Erythroblast (primary cell): ENCODE measurements around the gene TTLL8.

Source experiments
- DNase-seq, 2 experiments: peaks; one replicate each; lab custom pipeline; 2025; lab: John Stamatoyannopoulos, UW
- GATA1 ChIP-seq: IDR thresholded peaks from 2 replicates; pipeline ENCODE4 v1.6.1; 2011; ENCODE audit warnings: low read depth, mild to moderate bottlenecking, control low read depth, low read length, moderate library complexity
- POLR2A ChIP-seq: IDR thresholded peaks from 2 replicates; pipeline ENCODE4 v1.6.1; 2011; ENCODE audit warnings: mild to moderate bottlenecking, low read length

Gene TTLL8

DNA sequence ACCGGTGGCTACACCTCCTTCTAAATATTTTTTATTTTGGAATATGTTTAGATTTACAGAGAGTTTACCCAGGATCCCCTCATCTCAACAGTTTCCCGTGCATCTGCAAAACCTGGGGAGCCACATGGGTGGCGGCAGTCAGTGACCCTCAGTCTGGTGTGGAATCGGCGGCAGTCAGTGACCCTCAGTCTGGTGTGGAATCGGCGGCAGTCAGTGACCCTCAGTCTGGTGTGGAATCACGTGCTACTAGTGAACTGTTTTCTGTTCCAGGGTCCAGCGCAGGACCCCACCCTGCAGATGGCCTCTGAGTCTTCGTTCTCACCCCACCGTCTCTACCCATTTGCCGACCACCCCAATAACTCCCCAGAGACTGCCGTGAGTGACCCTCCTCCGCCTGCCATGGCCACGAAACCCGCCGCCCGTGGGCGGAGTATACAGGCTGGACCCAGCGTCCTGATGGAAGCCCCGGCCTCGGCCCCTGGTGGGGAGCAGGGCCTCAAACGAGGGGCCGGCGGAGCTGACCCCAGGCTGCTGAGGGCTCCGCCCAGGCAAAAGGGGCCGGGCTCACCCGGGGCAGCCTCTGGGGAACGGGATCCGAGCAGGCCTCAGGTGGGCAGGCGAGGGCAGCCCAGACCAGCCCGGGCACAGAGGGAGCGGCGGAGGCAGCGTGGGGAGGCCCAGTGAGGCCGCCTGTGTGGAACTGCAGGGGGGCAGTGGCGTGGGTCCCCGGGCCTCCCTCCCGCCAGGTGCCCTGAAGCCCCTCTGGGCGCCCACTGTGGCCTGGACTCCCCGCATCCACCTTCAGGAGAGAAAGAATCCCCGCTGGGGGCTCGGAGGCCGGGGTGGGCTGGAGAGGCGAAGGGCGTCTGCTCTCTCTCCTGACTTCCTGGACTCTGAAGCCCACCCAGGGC, 48.1 kb downstream of the TTLL8 start:
- TF ChIP-seq POLR2A: no peak
- TF ChIP-seq GATA1: no peak
- no peak for DNase-seq

DNA sequence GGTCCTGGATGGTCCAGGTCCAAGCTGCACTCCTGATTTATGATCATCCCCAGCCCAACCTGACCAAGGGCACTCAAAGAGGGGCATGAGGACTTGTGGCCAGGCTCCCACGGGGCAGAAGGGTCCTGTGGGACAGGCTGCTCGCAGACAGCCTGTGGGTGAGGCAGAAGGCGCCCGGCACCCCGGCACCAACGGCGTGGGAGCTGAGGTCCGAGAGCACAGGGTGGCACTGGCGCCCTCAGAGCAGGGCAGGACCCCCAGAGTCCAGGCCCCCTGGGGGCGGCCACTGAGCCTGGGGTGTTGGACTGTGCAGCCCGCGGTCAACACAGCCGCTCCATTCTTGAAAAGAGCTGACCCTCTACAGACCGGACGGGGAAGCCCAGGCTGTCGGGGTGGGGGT, 48.8 kb downstream of the TTLL8 start:
- TF ChIP-seq POLR2A (no peak), GATA1 (no peak)
- no peak for DNase-seq

DNA sequence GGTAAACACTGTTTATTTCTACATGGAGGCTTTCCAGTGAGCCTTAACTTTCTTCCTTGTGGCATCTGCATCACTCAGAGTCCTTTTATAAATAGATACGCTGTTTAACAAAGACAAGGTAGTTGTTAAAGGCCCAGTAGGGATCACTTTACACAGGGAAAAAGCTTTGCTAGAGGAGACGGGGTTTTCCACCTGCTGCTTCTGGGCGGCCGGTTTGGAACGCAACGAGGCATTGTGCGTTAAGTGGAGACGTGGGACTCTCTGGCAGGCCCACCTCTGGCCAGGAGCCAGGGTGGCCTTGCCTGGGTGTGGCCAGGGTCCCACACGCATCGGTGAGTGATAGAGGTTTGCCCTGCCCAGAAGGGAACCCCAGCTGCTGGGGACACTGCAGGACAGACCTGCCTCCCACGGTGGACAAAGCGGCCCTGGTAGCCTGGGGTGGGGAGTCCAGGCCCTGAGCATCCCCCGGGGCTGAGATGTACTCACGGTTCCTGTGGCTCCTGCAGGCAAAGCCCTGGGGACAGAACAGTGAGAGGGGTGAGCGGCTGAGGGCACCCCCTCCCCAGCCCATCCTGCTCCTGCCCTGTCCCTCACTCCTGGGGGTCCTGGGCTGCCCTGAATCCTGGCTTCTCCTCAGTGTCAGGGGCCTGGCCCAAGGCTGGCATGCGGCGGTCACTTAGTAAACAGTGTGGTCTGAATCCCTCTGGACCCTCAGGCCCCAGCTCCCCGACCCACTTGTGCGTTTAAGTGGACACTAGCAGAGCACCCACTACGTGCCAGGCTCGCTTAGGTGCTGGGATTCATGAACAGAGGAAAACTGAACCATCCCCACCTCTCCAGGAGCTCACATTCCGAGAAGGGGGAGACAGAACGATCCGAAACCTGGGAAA, 49.7 kb downstream of the TTLL8 start:
- no peak for DNase-seq
- TF ChIP-seq POLR2A: no peak
- no peak for TF ChIP-seq GATA1

DNA sequence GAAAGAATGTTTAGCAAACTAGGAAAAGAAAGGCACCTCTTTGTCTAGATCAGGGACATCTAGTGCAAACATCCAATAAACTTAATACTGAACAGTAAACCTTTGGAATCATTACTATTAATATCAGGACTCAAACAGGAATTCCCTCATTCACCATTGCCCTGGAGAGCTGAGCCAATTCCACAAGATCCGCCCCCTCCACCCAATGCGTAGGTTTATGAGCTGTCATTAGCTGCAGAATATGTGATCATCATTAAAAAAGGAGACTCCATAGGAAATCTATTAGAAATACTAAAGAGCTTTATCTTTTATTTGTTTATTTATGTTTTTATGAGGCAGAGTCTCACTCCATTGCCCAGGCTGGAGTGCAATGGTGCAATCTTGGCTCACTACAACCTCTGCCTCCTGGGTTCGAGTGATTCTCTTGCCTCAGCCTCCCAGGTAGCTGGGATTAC, 51.0 kb downstream of the TTLL8 start:
- no peak for TF ChIP-seq GATA1
- TF ChIP-seq POLR2A: no peak
- no peak for DNase-seq

DNA sequence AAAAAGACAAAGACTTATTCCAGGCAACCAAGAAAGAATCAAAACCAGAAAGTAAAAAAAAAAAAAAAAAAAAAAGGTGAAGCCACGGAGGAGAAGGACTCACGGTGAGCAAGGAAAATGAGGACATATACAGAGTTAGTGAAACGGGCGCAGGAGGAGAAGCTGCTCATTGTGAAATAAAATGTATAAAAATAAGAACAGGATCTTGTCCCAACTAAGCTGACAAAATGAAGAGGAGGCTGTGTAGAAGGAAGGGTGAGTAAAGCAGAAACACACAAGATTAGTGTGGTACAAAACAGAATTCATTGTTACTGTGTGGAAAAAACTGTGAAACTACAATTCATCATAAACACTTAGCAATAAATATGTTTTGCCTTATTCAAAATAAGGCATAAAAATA, 53.2 kb downstream of the TTLL8 start:
- TF ChIP-seq GATA1 (no peak), POLR2A (no peak)
- no peak for DNase-seq

DNA sequence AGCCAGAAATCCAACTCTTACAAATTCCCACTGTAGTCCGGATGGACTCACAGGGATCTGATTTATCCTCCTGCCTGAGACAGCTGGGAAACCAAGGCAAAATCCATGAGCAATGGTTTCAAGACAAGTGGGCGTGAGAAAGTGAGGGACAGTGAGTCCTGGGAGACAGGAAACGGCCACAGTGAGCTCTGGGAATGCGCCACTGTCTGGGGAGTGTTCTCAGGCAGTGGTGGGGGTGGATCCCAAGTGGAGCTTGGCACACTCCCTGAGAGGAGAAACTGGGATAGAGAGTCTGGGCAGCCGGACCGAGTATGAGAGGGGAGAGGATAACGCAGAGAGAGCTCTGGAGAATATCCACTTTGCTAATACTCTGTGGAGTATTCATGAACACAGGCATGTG, 55.3 kb downstream of the TTLL8 start:
- TF ChIP-seq GATA1: no peak
- no peak for TF ChIP-seq POLR2A
- no peak for DNase-seq

DNA sequence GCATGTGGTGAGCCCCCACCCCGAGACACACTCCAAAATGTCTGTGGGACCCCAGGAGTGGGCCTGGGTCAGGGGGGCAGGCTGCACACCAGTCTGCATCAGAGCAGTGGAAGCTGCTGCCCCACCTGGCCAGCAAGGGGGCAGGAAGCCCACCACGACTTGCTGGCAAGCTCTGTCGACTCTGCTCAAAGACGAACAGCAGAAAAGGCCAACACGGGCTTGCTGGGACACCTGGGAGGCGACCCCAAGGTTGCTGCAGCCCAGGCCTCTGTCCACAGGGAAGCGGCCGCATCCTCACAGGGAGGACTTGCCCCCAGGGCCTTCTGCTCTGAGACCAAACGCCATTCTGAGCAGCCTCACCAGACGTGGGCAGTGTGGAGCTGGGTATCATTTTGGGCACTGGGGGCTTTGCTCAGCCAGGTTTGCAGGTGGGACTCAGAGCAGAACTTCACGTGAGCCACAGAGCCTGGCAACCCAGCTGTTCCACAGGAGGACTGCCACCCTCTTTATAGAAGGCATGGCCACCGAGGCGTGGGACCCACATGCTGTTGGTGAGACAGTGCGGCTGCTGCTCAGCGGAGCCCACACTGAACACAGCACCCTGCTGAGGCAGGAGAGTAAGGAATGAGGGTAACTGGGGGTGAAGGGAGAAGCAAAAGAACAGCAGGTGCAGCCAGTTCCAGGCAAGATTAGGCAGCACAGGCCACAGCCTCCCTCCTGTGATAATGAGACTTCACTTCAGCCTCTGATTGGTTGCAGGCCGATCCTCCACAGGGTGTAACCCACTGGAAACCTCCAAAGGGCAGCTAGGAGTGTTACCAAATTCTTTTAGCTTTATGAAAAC, 56.5 kb downstream of the TTLL8 start:
- peak; percentile 68 for TF ChIP-seq GATA1
- no peak for TF ChIP-seq POLR2A
- DNase-seq: peak; percentile 77 to 87

DNA sequence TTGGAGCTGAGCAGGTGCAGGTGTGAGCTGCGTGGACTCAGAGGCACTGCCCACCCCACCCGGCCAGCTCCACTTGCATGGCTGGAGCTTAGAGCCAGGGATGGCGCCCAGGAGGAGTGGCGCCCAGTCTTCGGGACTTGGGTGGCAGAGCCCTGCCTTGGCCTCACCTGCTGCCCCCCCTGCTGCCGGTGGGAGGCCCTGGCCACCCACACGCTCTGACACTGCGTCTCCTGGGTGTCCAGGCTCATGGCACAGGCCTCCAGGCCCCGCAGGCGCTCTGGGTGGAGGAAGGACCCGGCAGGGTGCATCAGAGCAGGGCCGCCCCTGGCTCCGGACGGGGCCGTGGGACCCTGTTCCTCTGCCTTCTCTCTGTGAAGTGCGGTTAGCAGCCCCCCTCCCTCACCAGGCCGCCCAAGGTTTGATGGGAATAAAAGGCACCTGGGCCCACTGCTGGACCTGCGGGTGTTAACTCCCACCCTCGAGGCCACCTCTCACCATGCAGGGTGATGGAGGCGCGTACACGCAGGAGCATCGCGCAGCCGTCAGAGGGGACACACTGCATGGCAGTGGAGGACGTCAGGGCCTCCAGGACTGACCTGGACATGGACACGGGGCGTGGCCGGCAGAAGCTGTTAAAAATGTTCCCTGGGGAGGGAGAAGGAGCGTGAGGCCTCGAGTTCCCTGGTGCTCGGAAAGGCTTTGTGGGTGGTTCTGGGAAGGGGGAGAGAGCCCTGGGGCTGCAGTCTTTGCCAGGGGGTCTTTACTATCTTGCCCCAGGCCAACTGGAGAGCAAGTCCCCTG, 57.3 kb downstream of the TTLL8 start:
- DNase-seq: no peak
- TF ChIP-seq POLR2A (no peak), GATA1 (no peak)

DNA sequence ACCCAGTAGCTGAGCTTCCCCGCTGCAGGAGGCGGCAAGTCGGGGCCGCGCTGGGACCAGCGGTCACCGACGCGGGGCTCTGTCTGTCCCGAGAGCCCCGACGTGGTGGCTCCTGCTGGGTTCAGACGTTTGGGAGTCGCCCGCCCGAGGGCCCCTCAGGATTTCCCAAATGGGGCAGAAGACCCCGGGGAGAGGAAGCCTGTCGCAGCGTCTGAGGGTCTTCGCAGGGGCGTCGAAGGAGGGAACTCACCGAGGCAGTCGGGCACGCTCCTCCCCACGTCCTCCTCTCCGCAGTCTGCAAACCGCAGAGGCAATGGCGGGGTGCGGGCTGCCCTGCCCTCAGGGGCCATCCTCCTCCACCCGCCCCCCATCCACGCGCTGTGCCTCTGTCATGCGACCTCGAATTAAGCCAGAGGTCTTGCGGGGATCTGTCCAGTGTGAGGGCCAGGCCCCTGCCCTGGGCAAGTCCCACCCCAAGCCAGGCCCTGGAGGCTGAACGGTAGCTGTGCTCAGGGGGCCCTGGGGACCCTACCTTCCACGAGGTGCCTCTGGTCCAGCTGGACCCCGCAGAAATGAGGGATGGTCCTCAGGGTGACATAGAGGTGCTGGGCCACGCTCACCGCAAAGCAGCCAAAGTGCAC, 58.0 kb downstream of the TTLL8 start:
- DNase-seq: no peak
- no peak for TF ChIP-seq GATA1
- TF ChIP-seq POLR2A: no peak

DNA sequence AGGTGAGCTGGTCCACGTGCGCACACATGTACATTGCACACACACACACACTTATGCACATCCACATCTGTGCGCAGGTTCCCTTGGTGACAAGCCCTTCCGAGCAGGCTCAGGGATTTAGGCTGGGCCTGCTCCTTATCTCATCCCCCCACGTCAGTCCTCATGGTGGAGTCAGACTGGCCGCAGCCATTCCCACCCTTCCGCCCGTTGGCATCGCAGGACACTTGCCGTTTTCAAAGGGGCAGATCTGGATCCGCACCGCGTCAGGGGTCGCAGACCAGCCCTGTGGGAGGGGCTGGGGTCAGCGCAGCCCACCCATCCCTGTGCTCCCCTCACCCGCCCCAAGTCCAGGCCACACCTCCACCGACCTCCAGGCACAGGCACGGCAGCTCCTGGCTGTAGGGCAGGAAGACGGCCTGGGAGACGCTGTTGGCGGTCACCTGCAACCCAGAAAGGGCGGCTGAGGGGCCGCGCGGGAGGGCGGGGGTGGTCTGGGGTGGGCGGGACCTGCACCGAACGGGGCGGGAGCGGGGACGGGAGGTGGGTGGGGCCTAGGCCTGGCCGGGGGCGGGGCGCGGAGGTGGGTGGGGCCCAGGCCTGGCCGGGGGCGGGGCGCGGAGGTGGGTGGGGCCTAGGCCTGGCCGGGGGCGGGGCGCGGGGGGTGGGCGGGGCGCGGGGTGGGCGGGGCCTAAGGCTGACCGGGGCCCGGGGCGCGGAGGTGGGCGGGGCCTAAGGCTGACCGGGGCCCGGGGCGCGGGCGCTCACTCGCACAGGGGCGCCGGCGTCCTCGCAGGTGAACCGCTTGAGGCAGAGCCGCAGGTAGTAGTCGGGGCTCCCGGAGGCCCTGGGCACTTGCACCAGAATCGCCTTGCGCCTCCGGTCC, 58.8 kb downstream of the TTLL8 start:
- no peak for TF ChIP-seq POLR2A
- TF ChIP-seq GATA1: no peak
- peak; percentile 67 to 69 for DNase-seq

DNA sequence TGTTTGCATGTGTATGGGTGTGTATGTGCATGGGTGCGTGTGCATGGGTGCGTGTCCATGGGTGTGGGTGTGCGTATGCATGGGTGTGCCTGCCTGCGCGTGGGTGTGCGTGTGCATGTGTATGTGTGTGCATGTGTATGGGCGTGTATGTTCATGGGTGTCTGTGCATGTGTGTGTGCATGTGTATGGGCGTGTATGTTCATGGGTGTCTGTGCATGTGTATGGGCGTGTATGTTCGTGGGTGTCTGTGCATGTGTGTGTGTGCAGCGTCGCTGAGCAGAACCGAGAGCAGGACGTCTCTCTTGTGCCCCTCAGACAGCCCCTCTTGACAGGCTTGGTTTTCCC, 59.4 kb downstream of the TTLL8 start:
- DNase-seq: no peak

DNA sequence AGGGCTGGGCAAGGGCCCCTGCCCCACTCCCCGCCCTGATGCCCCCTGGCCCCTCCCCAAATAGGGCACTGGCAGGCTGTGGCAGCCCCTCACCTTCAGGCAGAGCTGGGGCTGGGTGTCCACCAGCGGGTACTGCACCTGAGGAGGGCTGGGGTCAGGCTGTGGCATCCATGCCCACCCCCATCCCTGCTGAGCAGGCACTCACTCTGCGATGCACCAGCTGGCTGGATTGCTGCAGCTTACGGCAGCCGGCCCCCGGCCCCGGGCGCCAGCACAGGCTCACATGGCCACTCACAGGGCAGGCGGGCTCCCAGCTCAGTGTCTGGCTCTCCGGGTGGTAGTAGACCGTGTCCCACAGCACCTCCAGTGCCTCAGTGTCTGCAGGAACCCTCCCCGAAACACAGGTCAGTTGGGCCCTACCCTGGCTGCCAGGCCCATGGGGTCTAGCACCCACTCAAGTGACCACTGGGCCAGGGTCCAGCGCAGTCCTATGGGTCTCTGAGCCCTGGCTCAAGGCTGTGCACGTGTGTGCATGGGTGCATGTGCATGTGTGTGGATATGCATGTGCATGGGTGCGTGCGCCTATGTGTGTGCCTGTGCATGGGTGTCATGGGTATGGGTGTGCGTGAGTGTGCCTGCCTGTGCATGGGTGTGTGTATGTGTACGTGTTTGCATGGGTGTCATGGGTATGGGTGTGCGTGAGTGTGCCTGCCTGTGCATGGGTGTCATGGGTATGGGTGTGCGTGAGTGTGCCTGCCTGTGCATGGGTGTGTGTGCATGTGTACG, 60.0 kb downstream of the TTLL8 start:
- DNase-seq: no peak
- TF ChIP-seq POLR2A: no peak
- TF ChIP-seq GATA1: no peak

More for the DNA sequence above, 59.4 kb downstream of the TTLL8 start:
- TF ChIP-seq POLR2A: no peak
- TF ChIP-seq GATA1: no peak
